Colonic mucosa (tissue), 4 donors: ENCODE results near the gene C1orf167. TPM values are rescaled to one million over a fixed set of nuclear protein-coding genes. Genes with fewer than 3 reads are reported as not detected.

Experiments used
- DNase-seq: peaks from one replicate; pipeline ENCODE4 v3.0.0-alpha.2; 2020
- H3K27ac ChIP-seq: fragments of 200-600 bp; one replicate; pipeline ENCODE4 v1.8.0; 2021
- H3K27me3 ChIP-seq: fragments of 200-600 bp; one replicate; pipeline ENCODE4 v1.8.0; 2021
- H3K36me3 ChIP-seq: fragments of 200-600 bp; one replicate; pipeline ENCODE4 v1.8.0; 2021
- H3K4me1 ChIP-seq: fragments of 200-600 bp; one replicate; pipeline ENCODE4 v1.8.0; 2021; ENCODE audit warnings: mild to moderate bottlenecking
- H3K4me3 ChIP-seq: fragments of 200-600 bp; one replicate; pipeline ENCODE4 v1.8.0; 2021
- H3K9ac ChIP-seq, 2 donors: one replicate each; pipeline ENCODE4 v1.7.0; 2013; ENCODE audit warnings: control low read depth in 2 of 2, low read depth in 2 of 2, low read length in 2 of 2
- H3K9me3 ChIP-seq: fragments of 200-600 bp; one replicate; pipeline ENCODE4 v1.8.0; 2021
- CTCF ChIP-seq: fragments of 200-600 bp; IDR thresholded peaks from one replicate; pipeline ENCODE4 v1.8.0; 2022; ENCODE audit warnings: antibody characterized with exemption, mild to moderate bottlenecking
- intact Hi-C: fragments of 100-400 bp; cut with DNase I; formaldehyde crosslinking; loops from one replicate; pipeline ENCODE4 v1.14.1; 2022
- total RNA-seq, 2 donors: library from RNA; stranded (reverse); fragmentation: NEBNext Ultra II Directional in 1 of 2; extraction: Animal tissue kit (Norgen Biotek cat#: 25700) in 1 of 2; gene quantifications; one replicate each; pipeline ENCODE4 v1.2.1, GENCODE V29; 2021
- donor health status: healthy.
- donor health status: DM: no; HTN: no; CAD: no.
- donor health status: DM: no; HTN: no; CAD: no.

The C1orf167 gene
- total RNA-seq, 2 donors from 2014 or later: not detected

- Histone ChIP-seq H3K36me3 (no peaks in the 10 kb centered on the region), H3K27ac (no peak overlapping the region), H3K9me3 (no peaks in the 10 kb centered on the region), H3K27me3 (no peaks in the 10 kb centered on the region), H3K9ac (no peak overlapping the region), H3K4me1 (no peaks in the 10 kb centered on the region), H3K4me3 (no peak overlapping the region)
- no peak for DNase-seq
- intact Hi-C loops: no loop called here
- no peak for TF ChIP-seq CTCF
These were observed 16.3 kb downstream of the C1orf167 start for GRCh38 chr1:11778336-11778735.

- no peak overlapping the region for H3K4me3 ChIP-seq
- no peak for DNase-seq
- H3K9ac ChIP-seq: no peak overlapping the region
- H3K9me3 ChIP-seq: no peaks in the 10 kb centered on the region
- H3K27me3 ChIP-seq: no peaks in the 10 kb centered on the region
- intact Hi-C loops: no loop called here
- H3K27ac ChIP-seq: no peak overlapping the region
- TF ChIP-seq CTCF: no peak
- H3K4me1 ChIP-seq: no peaks in the 10 kb centered on the region
- H3K36me3 ChIP-seq: no peaks in the 10 kb centered on the region
These were observed 17.0 kb downstream of the C1orf167 start for GRCh38 chr1:11778844-11779623.

GRCh38 chr1:11779715-11780379 is 17.9 kb downstream of the C1orf167 start:
- no peak for TF ChIP-seq CTCF
- Histone ChIP-seq H3K4me1 (no peaks in the 10 kb centered on the region), H3K36me3 (no peaks in the 10 kb centered on the region), H3K27ac (no peak overlapping the region), H3K9ac (no peak overlapping the region), H3K4me3 (no peak overlapping the region), H3K27me3 (no peaks in the 10 kb centered on the region), H3K9me3 (no peaks in the 10 kb centered on the region)
- intact Hi-C loops: no loop called here
- no peak for DNase-seq

GRCh38 chr1:11780380-11781147 is 18.6 kb downstream of the C1orf167 start:
- H3K9me3 ChIP-seq: no peaks in the 10 kb centered on the region
- no peak for TF ChIP-seq CTCF
- no peak for DNase-seq
- H3K4me3 ChIP-seq: no peak overlapping the region
- intact Hi-C loops: no loop called here
- H3K4me1 ChIP-seq: no peaks in the 10 kb centered on the region
- no peak overlapping the region for H3K9ac ChIP-seq
- no peaks in the 10 kb centered on the region for H3K27me3 ChIP-seq
- no peaks in the 10 kb centered on the region for H3K36me3 ChIP-seq
- H3K27ac ChIP-seq: no peak overlapping the region

- Histone ChIP-seq H3K27me3 (no peaks in the 10 kb centered on the region), H3K9me3 (no peaks in the 10 kb centered on the region), H3K9ac (no peak overlapping the region), H3K27ac (no peak overlapping the region), H3K4me1 (no peaks in the 10 kb centered on the region), H3K4me3 (no peak overlapping the region), H3K36me3 (no peaks in the 10 kb centered on the region)
- intact Hi-C loops: no loop called here
- no peak for TF ChIP-seq CTCF
- DNase-seq: no peak
These were observed 19.3 kb downstream of the C1orf167 start for GRCh38 chr1:11781297-11781696.
